HG03520 (cell line): Measurements from ENCODE around the gene MMP2.

Source experiments
- ATAC-seq: cut with Tn5 transposase; IDR thresholded peaks from one replicate; pipeline ENCODE4 v1.9.1; 2021; ENCODE audit warnings: mild to moderate bottlenecking, moderate library complexity; ENCODE audit not compliant: unreplicated experiment

MMP2 gene

DNA sequence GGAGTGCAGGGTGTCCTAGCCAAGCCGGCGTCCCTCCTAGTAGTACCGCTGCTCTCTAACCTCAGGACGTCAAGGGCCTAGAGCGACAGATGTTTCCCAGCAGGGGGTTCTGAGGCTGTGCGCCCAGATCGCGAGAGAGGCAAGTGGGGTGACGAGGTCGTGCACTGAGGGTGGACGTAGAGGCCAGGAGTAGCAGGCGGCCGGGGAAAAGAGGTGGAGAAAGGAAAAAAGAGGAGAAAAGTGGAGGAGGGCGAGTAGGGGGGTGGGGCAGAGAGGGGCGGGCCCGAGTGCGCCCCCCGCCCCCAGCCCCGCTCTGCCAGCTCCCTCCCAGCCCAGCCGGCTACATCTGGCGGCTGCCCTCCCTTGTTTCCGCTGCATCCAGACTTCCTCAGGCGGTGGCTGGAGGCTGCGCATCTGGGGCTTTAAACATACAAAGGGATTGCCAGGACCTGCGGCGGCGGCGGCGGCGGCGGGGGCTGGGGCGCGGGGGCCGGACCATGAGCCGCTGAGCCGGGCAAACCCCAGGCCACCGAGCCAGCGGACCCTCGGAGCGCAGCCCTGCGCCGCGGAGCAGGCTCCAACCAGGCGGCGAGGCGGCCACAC is at the start of gene MMP2:
Gene MMP2, plus strand, starts transcription at position 372 of the 603 bp plus-strand sequence. CDS start 282 bp downstream, outside the sequence.
- no peak for ATAC-seq

DNA sequence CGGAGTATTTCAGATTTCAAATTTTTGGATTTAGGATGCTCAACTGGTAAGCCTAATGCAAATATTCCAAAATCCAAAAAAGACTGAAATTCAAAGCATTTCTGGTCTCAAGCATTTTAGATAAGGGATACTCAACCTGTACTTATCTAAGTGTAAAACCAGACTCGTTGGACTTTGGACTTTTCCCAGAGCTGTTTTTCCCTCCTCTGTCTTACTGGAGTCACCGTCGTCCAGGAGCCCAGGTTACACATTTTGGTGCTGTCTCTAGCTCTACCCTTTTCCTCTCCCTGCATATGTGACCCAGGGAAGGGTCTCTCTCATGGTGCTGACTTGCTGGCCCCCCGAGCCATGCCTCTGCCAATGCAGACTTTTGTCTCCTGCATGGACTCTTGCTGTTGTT is 46.0 kb upstream of the MMP2 start:
- no peak for ATAC-seq

DNA sequence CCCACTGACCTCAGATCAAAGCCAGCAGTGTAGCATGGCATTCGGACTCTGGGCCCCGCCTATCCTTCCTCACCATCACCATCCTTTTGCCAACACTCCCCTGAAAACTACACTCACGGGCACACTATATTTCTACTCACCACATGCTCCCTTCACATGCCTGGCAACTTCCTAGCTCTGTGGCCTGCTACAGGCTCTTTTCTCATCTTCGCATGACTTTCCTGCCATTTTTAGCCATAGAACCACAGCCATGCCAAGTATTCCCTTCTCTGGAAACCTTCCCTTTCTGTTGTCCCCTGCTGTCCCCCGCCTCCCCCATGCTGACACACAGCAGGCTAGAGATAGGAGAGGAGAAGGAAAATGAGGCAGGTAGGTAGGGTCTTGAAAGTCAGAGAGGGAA is 45.5 kb upstream of the MMP2 start:
- no peak for ATAC-seq

DNA sequence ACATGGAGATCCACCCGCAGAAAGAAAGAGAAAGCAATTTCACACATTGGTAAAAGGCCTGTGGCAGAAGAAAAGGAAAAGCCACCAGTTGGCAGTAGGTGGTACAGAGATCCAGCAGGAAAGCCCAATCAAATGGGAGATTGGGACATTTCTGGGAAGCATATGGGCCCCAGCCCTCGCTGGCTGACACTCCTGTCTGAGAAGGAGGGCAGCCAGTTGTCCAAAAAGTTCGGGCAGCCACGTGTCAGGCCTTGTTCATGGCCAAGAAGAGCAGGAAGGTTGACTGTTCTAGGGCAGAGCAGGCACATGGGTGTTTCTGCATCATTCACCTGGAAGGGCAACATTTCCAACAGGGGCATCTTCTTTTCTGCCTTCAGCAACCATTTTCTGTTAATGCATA is 45.0 kb upstream of the MMP2 start:
- ATAC-seq = no peak

DNA sequence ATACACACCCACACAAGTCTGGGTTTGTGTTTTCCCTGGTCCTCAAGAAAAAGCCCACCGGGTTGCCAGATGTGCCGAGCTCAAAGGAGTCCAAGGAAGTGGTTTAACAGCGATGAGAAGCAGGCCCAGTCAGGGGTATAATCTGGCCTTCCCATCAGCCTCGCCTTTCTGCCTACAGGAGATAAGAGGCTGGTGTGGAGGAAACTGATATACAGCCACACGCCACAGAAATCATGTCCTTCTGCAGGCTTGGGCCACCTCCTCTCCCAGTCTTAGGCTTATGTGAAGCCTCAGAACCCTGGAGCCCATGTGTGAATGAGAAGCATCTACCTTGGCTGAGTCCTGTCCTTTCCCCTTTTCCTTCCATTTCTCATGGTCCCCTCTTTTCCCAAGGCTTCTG is 43.6 kb upstream of the MMP2 start:
- ATAC-seq = no peak

DNA sequence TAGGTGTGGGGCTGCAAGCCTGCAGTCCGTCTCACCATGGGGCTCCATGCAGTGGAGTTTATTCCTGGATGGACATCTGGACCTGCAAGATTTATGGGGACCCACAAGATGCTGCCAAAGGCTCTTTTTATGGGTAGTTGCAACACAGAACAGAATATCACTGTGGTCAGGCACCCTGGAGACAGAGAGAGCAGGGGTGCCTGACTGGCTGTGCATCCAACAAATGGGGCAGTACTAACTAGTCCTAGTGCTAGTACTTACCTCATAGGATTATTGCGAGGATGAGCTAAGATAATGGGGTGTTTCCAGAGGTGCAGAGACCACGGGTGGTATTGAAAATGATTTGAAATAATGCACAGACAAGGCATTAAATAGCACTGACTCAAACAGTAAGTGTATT is 42.4 kb upstream of the MMP2 start:
- no peak for ATAC-seq

DNA sequence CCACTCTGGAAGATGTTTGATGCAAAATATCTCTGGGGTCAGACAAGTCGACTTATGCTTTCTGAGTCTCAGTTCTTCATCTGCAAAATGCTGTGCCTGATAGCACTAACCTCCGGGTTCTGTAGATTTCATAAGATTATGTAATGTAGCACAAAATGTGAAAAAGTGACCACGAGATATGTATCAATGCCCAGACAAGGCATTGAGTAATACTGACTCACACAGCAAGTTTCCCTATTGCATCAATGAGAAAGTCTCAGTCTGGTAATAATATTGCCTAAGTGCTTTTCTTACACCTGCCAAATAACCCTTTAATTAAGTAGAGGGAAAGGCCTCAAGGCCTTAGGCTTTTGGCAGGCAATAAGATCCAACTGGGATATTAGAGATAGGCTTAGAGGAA is 41.4 kb upstream of the MMP2 start:
- no peak for ATAC-seq

DNA sequence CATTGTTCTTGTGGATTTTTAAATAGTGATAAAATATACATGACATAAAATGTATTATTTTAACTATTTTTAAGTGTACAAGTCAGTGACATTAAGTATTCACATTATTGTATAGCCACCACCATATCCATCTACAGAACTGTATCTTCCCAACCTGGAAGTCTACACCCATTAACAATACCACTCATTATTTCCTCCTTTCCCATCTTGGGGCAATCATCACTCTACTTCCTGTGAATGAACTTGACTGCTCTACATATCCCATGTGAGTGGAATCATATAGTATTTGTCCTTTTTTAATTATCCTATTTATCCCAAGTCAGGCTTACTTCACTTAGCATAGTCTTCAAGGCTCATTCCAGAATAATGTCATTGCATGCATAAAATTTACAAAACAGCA is 40.7 kb upstream of the MMP2 start:
- no peak for ATAC-seq

DNA sequence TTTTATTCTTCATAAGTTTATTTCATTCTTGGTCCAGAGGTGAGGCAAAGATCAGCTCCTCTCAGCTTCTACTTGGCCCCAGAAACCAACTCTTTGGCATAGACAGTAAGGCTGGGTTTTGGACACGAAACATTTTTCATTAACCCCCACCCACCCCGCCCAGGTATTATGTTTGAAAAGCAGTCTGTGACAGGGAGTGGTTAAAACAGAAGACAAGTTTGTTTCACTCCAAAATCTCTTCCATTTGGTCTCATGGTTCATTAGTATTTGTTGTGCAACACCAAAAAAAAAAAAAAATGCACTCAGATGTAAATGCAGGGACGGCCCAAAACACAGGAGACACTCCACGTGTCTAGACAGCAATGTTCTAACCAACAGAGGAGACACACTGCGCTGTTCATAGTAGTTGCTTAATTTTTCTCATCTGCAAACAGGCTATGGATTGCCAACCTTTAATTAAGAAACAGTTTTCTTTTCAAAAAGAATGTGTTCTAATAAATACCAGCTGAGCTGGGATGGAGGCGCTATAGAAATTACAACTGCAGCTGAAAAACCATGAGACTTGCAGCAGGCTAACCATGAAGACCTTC is 39.8 kb upstream of the MMP2 start:
- ATAC-seq = no peak

DNA sequence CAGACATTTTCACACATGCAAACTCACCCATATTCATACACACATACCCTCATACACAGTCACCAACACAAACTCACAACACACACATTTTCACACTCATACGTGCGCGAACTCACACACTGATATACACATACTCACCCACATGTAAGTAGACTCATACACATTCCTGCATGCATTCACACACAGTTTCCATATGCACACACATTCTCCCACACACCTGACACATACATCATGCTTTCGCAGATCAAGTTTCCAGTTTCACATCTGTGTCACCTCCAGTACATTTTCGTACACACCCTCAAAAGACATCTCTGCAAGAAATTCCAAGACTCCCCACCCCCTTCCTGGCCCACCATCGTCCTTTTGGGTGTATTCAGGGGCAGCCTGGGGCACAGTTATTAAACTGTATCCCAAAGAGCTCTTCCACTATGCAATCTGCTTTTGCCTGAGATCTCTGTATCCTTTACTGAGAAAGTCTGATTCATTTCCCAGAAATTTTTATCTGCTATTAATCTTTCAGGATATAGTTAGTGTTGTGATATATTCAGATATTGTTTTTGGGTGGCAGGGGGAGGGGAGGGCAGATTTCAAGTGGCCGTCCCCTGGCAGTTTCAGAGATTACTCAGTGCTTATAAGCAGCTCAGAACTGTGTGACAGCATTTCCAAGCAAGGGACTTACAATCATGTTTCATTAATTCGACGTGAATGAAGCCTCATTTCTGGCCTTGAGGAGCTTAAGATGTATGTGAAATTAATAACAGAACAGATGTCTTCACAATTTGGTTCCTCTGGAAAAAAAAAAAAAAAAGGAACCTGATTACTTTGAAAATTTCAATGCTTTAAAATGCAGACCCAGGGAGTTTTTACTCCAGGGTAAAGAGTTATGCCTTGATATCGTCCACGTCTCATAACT is 35.3 kb upstream of the MMP2 start:
- no peak for ATAC-seq

DNA sequence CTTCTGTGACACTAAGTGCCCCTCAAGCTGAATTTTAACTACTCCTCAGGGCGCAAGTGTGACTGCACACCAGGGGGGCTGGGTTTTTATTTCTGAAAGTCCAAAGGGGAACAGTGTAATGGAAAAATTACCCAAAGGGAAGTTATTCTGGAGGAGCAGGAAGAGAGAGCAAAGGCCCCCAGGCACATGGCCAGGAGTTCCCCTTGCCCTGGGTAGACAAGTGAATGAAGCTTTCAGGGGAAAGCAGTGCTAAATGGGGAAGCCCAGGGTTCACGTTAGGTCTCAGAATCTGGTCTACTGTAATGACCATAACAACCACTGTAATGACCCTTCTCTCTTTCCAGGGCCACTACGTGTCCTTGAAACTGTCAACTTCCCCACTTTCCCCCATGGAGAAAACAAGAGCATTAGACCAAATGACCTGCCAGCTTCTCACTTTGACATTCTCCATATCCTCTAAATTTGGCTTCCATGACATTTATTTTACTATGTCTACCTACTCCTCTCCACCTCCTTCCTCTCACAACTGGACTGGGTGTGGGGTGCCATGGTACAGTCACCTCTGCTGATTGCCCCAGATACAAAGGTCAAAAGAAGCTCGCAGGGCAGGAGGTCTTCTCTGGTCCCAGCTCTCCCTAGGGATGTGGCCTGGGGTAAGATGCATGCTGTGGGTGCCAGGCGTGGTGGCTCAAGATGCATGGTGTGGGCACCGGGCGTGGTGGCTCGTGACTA is 34.1 kb upstream of the MMP2 start:
- ATAC-seq = no peak

DNA sequence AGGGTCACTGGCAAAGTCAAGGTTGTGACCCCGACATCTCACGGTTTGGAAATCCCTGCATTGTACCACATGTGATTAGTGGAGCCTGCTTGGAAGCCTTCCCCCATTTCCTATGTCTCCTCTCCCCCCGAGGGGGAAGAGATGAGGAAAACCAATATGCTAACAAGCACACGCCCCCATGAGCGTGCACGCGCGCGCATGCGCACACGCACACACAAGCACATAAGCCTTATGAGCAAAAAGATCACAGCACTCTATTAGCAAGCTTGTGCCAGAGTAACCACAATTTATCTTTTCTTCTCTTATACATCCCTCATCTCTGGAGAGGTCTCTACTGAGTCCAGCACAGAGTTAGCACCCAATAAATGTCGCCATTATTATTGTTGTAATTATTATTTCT is 31.8 kb upstream of the MMP2 start:
- no peak for ATAC-seq

DNA sequence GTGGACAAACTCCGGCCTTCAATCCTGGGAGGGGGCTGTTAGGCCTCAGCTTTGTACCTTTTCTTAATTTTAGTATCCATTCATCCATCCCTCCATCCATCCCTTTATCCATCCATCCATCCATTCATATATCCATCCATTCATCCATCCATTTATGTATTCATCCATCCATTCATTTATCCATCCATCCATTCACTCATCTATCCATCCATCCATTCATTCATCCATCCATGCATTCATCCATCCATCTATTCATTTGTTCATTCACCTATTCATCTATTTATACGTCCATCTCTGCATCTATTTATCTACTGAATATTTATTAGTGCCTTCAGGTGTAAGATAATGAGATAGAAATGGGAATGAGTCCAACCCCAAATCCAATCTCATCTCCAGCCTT is 26.0 kb upstream of the MMP2 start:
- no peak for ATAC-seq

DNA sequence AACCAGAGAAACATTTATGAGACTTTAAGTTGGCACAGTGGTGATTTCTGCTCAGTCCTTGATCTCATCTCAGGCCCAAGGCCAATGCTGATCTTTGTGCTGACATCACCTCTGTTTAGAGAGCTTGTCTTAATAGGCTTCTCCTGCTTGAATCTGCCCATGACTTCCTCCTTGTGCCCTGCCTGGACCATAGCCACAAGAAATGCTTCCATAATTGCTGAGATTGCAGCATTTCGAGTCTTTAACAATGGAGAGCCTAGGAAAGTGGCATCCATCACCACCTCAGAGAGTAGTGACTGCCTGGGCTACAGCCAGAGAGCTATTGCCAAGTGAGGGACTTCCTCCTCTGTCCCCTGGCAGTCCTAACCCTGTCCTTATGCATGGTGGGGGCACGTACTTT is 25.1 kb upstream of the MMP2 start:
- no peak for ATAC-seq

DNA sequence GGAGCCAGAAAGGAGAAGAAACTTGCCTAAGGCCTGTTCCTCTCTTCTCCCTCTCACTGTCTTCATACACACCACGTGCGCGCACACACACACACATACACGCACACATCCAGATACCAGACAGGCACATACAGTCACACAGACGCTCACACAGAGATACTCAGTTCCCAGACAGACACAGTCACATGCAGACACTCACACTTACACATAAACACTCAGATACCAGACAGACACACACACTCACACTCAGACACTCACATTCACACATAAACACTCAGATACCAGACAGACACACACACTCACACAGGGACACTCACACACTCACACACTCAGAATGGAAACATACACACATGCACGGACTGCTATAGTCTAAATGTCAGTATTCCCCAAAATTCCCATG is 24.1 kb upstream of the MMP2 start:
- ATAC-seq = no peak

DNA sequence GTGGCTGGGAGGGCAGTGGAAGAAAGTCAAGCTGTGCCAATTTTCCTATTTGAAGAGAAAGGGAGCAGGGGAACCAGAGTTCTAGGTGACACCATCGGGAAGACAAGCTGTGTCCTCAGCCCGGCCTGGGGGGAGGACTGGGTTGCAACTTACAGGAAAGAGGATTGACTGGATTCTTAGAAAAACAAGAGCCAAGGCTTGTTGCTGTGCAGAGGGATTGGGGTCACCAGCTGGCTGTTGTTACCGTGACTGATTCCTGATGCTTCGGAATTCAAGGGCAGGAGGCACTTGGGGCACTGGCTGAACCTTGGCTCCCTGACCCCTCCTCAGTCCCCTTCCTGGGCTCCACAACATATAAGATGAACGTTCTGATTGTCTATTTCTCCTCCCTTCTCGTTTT is 16.8 kb upstream of the MMP2 start:
- ATAC-seq = no peak

DNA sequence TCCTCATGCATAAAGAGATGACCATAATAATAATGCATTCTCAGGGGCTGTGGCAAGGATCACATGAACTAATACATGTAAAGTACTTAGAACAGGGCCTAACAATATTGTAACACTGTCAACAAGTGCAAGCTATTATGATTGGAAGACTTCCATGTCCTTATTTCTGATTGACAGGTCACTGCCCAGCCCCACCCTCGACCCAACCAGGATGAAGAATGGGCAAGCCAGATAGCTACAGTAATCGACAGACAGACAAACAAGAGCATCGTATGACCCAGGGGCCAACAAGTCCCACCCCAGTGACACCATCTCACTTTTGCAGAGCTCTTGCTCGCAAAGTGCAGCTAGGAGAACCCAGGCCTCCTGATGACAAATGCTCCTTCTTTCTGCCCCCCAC is 14.6 kb upstream of the MMP2 start:
- no peak for ATAC-seq

DNA sequence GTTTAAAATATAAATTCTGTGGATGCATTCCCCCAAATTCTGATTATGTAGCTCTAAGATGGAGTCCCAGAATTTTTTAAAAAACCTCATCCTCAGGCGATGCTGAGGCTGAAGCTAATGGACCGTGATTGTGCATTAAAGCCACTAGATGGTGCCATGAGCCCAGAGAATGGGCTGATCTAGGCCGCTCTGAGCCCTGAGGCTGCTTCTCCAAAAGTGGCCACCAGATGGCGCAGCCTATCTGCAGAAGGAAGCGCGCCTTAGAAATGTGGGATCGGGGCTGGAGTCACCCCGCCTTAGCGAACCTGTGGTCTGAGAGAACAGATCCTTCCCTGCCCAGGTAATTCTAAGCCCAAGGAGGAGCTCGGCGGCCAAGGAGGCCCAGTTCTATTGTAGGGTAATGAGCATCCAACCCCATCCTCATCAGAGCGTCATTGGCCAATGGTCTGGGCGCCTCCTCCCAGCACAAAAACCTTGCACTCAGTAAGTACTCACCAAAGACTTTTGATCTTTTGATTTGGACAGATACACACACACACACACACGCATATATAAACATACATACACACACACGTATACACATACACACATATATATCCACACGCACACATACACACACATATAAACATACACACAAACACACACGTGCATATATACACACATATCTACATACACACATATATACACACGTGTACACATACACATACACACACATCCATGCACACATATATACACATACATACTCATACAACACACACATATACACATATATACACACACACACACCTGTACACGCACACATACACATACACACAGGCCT is 13.7 kb upstream of the MMP2 start:
- ATAC-seq = peak; percentile 93

DNA sequence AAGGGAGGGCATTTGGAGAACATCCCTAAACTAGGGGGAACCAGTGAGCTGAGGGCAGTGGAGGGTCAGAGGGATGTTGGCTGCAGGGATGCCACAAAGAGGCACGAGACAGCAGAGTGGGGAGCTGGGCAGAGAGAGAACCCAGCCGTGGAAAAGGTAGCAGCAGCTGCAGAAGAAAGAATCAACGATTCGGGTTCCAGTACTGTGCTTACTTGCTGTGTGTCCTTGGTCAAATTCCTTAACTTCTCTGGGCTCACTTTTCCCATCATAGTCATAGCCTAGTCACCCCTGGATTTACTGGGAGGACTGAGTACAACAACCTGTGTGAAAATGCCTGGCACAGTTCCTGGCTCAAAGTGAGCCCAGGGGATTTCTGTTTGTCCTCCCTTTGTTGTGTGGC is 12.8 kb upstream of the MMP2 start:
- ATAC-seq = no peak

DNA sequence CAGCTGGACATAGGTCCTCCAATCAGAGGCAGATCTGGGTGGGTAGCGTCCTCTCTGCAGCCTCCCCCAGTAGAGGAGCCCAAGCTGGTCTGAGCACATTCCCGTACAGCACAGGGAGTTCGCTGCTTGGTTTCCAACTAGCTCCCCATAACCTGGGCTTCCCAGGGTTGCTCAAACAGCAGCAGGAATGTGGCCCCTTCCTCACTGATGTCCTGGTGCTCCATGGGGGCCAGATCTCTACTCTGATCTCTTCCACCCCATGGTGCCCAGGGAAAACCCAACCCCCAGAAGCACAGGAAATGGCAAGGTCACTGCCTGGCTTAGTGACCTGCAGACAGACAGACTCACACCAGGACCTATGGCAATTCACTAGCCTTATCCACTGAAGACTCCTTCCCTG is 11.1 kb upstream of the MMP2 start:
- no peak for ATAC-seq
